SHP77 treated with DMSO at 0.1 percent for 48 hours (cell line): ENCODE measurements around the gene TMUB1.

ENCODE experiments used
- DNase-seq: peaks from one replicate; lab custom pipeline; 2025; lab: John Stamatoyannopoulos, UW

The TMUB1 gene

DNA sequence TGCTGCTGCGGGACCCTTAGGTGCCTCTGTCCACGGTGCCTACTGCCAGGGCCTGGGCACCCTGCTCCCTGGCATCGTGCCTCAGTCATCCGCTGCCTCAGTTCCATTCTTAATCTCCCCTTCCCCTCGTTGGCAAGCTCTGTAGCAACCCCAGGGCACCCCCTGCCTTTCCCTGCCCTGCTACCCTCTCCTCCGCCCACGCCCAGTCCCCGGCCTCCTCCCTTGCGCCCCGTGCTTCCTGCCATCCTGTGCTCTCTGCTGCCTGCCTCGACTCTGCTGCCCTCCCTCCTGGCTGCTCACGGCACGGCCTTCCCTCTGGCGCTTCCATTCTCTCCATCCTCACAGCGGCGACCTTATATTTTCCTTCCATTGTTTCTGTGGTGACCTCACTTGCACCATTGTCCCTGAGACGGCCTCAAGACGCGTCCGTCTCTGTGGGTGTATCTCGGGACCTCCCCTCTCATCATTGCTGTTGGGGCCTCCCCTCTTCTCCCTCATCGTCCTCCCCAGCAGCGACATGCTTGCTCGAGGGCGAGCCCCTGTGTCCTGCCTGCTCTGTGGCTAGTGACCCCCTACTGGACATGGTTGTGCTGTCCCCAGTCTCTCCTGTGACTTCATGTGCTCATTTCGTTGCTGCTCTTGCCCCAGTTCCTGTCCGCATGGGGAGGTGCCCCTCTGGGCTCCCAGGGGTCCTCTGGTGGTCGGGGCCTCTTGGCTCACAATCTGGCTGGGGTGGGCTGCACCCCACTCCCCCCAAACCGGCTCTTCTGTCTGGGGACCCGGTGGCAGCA lies 38.3 kb upstream of the TMUB1 start:
- no peak for DNase-seq

GRCh38 chr7:151120896-151121295 lies 37.6 kb upstream of the TMUB1 start:
- no peak for DNase-seq

DNA sequence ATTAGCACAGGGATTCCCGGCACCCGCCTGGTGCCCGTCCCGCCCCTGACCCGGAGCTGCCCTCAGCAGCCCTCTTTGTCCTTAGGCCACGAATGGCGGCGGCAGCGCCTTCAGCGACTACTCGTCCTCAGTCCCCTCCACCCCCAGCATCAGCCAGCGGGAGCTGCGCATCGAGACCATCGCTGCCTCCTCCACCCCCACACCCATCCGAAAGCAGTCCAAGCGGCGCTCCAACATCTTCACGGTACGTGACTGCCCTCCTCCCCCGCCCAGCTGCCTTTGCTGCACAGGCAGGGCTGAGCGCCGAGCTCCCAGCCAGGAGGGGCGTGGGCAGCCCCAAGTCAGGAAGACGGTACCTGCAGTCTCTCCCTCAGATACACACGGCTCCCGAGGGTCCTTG lies 36.6 kb upstream of the TMUB1 start:
- DNase-seq, result no peak

- no peak for DNase-seq
Observed at GRCh38 chr7:151119055-151119415, 35.7 kb upstream of the TMUB1 start.

GRCh38 chr7:151118108-151119054 lies 35.1 kb upstream of the TMUB1 start:
- DNase-seq, result no peak

DNA sequence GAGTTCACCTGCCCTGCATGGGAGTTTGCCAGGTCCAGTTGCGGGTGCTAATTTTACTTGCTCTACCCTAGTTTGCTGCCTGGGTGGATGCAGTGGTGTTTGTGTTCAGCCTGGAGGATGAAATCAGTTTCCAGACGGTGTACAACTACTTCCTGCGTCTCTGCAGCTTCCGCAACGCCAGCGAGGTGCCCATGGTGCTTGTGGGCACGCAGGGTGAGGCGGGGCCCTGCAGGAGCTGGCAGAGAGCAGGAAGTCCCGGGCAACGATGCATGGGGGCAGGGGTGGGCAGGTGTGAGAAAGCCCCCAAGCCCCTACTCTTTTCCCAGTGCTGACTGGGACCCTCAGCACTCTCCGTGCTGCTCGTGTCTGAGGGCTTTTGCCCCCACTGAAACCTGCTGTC lies 34.3 kb upstream of the TMUB1 start:
- DNase-seq, result no peak

- no peak for DNase-seq
Observed at GRCh38 chr7:151116603-151117440, 33.5 kb upstream of the TMUB1 start.

GRCh38 chr7:151115836-151116418 lies 32.6 kb upstream of the TMUB1 start:
- DNase-seq, result no peak

GRCh38 chr7:151115121-151115835 lies 32.0 kb upstream of the TMUB1 start:
- no peak for DNase-seq

DNA sequence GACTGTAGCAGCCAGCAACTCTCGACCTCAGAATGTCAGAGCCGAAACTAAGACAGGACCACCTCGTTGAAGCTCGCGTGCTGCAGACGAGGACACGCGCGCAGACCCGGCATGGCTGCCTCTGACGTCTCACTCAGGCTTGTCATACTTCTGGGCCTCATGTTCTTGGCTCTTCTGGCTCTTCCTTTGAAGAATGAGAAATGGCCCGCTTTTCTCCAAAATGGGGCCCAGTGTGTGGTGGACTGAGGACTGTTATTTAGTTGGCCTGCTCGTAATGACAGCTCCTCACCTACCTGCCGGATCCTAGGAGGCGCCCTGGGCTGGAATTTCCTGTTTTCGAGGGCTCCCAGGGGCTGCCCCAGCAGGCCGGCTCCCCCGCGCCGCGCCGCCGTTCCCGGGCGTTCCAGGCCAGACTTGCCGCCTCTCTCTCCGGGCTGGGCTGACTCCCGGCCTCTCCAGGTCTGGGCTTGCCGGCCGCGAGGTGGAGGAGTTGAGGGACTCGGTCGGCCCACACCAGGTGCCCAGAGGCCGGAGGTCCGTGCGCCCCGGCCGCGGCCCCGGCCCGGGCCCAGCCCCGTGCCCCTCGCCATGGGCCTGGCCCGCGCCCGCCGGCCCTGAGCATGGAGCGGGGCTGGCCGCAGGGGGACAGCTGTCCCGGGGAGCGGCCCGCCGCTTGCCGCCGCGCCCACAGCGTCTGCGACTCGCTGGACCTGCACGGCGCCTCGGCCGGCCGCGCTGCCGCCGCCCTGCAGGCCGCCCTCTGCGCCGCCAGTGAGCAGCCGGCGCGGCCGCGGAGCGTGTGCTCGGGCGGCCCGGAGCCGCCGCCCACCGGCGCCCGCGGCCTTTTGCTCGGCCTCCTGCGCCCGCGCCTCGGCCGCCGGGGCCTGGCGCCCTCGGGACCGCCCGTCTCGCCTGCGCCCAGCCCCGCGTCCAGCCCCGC lies 31.1 kb upstream of the TMUB1 start:
- no peak for DNase-seq

DNA sequence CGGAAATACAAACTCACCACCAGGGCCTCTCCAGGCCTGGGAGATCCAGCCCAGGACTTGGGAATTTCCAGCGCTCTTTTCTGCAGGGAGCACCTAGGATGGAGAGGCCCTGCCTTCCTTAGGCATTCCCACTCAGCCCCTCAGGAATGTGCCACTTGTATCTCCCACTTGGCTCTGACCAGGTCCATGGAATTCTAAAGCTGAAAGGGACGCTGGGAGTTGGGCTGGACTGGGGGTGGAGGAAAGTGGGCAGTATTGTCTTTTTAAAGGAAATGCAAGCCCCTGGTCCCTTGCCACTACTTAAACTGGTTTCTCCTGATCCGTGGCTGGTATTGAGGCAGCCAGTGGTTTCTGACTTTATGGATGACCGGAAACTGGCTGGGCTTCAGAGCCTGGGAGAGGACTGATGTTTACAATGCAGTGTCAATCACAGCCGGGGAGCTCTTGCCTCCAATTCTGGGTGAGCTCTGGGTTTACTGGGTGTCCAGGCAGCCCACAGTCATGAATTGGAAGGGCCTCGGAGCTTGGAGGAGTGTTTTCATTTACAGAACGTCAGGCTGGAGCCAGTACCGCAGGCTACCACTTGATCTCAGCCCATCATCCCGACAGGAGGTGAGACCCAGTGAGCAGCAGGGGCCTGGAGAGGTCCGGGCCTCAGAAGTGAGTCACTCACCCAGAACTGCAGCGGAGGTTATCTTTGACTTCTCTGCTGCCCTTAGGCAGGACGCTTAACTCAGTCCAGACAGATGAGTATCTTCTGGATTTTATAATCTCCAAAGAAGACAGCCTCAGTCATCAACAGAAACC lies 30.3 kb upstream of the TMUB1 start:
- DNase-seq, result no peak

DNA sequence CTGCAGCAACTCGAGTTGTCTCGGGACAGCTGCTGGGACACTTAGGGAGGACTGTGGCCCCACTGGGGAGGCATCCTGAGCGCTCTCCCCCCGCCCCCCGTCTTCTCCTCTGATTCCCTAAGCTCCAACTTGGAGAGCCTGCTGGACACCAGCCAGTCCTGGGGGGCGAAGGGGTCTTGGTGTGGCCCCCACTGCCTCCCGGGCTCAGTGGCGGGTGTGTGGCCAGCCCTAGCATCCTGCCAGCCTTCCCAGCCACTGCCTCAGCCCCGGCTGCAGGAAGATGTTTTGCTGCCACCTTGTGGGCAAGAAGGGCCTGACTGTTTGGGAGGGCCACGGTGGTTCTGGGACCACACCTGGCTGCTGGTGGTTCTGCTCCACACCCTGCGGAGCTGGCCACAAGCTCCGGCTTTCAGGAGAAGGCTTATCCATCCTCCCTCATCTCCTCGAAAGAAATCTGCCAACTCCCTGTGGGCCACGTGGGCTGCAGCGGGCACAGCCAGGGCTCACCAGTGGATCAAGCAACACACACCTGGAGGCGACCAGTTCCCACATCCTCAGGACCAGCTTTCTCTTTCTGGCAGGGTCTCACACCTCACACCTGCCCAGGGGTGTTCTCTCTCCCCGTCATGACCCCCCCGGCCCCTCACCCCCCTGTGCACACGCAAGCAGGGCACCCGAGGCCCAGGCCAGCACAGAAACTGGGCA lies 27.8 kb upstream of the TMUB1 start:
- peak; percentile 10 for DNase-seq

DNA sequence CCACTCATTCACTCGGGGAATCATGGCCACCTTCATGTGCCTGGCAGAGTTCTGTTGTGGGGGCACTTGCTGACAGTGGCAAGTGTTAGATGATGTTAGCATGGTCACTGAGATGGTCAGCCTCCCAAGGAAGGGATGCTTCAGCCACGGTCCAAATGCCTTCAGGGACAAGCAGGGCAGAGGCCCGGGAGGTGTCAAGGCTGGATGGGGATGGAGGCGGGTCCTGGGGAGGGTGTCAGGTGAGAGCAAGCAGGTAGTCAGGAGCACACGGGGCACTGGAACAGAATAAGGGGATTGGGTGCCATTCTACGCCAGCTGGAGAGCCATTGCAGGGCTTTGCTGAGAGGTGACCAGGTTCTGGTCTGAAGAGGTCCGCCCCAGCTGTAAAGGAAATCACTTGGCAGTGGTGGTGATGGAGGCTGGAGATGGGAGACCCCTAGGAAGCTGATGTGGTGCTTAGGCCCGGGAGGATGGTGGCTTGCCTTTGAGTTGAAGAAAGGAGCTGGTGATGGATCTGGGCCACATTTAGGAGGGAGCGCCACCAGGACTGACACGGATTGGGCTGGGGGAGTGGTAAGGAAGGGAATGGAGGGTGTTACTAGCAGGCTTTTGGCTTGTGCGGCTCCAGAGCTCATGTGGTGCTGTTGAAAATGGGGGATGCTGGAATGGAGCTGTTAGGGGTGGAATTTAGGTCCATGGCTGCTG lies 27.1 kb upstream of the TMUB1 start:
- DNase-seq, result no peak

- DNase-seq, result no peak
Observed at GRCh38 chr7:151109094-151110048, 26.1 kb upstream of the TMUB1 start.

DNA sequence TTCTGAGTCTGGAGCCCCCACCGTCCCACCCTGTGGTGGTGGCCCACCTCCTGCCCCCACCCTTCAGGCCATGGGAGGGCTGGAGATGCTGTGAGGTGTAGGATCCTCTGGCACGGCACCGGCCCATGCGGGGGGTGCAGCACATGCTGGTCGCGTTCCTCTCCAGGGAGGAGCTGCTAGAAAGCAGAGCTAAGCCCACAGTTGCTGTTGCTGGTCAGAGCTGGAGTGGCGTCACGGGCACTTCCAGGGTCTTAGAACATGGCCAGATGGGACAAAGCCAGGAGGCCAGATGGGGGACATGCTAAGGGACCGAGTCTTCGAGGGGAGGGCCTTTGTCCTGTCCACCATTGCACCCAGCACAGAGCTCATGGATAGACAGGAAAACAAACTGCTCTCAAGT lies 24.6 kb upstream of the TMUB1 start:
- DNase-seq, result no peak

DNA sequence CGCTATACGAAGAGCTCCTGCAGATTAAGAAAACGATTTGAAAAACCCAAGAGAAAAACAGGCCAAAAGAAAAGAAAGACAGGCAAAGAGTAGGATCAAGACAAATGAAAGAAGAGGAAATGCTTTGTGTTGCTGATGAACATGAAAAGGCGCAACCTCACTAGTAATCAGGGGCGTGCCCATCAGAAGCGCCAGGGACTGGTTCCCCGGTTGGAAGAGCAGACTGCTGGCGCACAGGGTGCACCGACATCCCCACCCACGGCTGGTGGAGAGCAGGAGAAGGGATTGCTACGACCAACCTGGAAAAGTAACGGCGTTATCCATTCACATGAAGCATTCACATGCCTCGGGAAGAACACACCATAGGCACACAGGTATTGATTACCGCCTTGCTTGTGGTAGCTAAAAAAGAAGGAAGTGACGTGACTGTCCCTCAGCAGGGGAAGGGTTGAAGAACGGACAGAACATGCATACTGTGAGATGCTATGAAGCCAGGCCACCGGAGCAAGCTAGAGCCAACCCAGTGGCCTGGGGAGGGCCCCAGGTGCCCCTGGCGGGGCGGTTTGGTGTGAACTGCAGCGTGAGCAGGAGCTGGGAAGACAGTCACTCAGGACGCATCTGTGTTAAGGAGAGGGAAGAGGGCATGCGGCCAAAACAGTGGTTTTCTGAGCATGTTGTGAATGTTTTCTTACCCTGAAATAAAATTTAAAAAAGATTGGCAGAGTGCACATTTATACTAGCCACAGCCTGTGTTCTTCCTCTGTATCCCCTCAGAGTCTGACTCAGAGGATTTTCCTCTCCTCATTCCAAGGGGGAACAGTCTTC lies 21.3 kb upstream of the TMUB1 start:
- no peak for DNase-seq
